Measurements from ENCODE around the gene ADAMTS19.

The ADAMTS19 gene

GRCh38 chr5:129672006-129672405 is 211.9 kb downstream of the ADAMTS19 start:
- no peak for ATAC-seq
- TF ChIP-seq, protein P1, sequence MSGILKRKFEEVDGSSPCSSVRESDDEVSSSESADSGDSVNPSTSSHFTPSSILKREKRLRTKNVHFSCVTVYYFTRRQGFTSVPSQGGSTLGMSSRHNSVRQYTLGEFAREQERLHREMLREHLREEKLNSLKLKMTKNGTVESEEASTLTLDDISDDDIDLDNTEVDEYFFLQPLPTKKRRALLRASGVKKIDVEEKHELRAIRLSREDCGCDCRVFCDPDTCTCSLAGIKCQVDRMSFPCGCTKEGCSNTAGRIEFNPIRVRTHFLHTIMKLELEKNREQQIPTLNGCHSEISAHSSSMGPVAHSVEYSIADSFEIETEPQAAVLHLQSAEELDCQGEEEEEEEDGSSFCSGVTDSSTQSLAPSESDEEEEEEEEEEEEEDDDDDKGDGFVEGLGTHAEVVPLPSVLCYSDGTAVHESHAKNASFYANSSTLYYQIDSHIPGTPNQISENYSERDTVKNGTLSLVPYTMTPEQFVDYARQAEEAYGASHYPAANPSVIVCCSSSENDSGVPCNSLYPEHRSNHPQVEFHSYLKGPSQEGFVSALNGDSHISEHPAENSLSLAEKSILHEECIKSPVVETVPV (CRISPR knock-in tag; IDR thresholded peaks at IDR 0.05), result no peak
- TF ChIP-seq ISL1 (CRISPR knock-in tag; IDR thresholded peaks at IDR 0.05) (no peak), BACH2 (CRISPR knock-in tag; IDR thresholded peaks at IDR 0.05; ENCODE audit: borderline replicate concordance) (no peak), TCF4 (CRISPR knock-in tag; IDR thresholded peaks at IDR 0.05; ENCODE audit: borderline replicate concordance) (no peak), ZNF70 (CRISPR knock-in tag; IDR thresholded peaks at IDR 0.05) (no peak), TOX (CRISPR knock-in tag; IDR thresholded peaks at IDR 0.05; ENCODE audit: borderline replicate concordance) (no peak)

DNA sequence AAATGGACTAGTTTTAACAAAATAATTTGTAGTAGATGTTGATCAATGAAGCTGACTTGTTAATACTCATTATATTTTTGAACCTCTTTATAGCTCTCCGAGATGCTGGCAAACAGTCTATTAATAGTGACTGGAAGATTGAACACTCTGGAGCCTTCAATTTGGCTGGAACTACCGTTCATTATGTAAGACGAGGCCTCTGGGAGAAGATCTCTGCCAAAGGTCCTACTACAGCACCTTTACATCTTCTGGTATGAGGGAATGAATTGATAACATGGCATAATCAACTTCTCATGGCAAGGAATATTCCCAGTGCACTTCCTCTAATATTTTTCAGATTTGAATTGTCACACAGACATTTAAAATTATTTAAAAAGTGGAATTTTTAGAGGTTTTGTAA is 219.6 kb downstream of the ADAMTS19 start:
- no peak for ATAC-seq
- TF ChIP-seq PATZ1 (CRISPR knock-in tag; IDR thresholded peaks at IDR 0.05; ENCODE audit: borderline replicate concordance), result no peak
- TF ChIP-seq ARNTL (CRISPR knock-in tag; IDR thresholded peaks at IDR 0.05; ENCODE audit: borderline replicate concordance, low read depth), result no peak

DNA sequence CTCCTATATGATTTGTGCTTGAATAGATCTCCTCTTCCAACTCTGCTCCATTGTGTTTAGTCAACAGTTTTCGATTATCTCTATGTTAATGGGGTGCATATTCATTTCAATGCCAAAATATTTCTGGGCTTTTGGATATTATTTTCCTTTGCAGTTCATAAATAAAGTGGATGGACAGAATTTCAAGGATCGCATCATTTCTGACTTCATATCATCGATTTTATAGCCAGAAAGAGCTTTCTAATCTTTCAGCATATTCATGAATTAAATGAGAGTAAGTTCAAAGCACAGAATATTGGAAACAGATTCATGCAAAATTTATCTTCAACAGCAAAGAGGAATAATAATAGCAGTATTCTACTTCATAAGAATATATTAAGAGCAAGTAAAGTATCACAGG is 227.8 kb downstream of the ADAMTS19 start:
- no peak for TF ChIP-seq PPARA (CRISPR knock-in tag; IDR thresholded peaks at IDR 0.05; ENCODE audit: borderline replicate concordance)
- TF ChIP-seq OSR1 (CRISPR knock-in tag; IDR thresholded peaks at IDR 0.05), result no peak
- no peak for TF ChIP-seq SNAI2 (CRISPR knock-in tag; IDR thresholded peaks at IDR 0.05)
- TF ChIP-seq ZC3H10 (CRISPR knock-in tag; IDR thresholded peaks at IDR 0.05), result no peak
- TF ChIP-seq ESRRG (CRISPR knock-in tag; IDR thresholded peaks at IDR 0.05), result no peak
- no peak for TF ChIP-seq ZFP30 (CRISPR knock-in tag; IDR thresholded peaks at IDR 0.05)
- TF ChIP-seq, protein P2, sequence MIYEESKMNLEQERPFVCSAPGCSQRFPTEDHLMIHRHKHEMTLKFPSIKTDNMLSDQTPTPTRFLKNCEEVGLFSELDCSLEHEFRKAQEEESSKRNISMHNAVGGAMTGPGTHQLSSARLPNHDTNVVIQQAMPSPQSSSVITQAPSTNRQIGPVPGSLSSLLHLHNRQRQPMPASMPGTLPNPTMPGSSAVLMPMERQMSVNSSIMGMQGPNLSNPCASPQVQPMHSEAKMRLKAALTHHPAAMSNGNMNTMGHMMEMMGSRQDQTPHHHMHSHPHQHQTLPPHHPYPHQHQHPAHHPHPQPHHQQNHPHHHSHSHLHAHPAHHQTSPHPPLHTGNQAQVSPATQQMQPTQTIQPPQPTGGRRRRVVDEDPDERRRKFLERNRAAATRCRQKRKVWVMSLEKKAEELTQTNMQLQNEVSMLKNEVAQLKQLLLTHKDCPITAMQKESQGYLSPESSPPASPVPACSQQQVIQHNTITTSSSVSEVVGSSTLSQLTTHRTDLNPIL (CRISPR knock-in tag; IDR thresholded peaks at IDR 0.05; ENCODE audit: low read depth), result no peak
- TF ChIP-seq ZNF565 (CRISPR knock-in tag; conservative IDR thresholded peaks at IDR 0.05; ENCODE audit: low read depth), result no peak
- TF ChIP-seq CSDC2 (CRISPR knock-in tag; IDR thresholded peaks at IDR 0.05), result no peak
- no peak for ATAC-seq

DNA sequence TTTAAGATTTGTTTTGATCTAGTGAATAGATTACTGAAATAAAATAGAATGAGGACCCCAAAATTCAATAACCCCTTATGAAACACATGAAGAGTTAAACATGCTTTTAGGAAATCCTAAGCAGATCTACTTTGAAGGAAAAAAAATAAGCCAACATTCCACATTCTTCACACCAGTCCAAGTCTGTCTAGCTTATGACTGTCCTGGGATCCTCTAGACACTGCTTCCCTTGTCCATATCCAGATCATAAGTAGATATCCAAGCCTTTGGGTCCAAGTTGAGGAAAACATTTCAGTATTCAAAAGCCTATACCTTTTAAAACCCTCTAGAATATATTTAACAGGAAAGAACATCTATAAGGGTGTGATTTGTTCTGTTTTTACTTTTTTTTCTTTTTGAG is 228.9 kb downstream of the ADAMTS19 start:
- no peak for TF ChIP-seq ZNF565 (CRISPR knock-in tag; conservative IDR thresholded peaks at IDR 0.05; ENCODE audit: low read depth)
- ATAC-seq, result no peak

- TF ChIP-seq TOX (CRISPR knock-in tag; IDR thresholded peaks at IDR 0.05; ENCODE audit: borderline replicate concordance) (no peak), ZNF70 (CRISPR knock-in tag; IDR thresholded peaks at IDR 0.05) (no peak), ESRRG (CRISPR knock-in tag; IDR thresholded peaks at IDR 0.05) (no peak), GLIS3 (CRISPR knock-in tag; IDR thresholded peaks at IDR 0.05) (no peak), TSHZ2 (CRISPR knock-in tag; IDR thresholded peaks at IDR 0.05) (no peak), ZFP30 (CRISPR knock-in tag; IDR thresholded peaks at IDR 0.05) (no peak), ISL1 (CRISPR knock-in tag; IDR thresholded peaks at IDR 0.05) (no peak), ARNTL (CRISPR knock-in tag; IDR thresholded peaks at IDR 0.05; ENCODE audit: borderline replicate concordance, low read depth) (no peak), TCF4 (CRISPR knock-in tag; IDR thresholded peaks at IDR 0.05; ENCODE audit: borderline replicate concordance) (no peak), SNAI2 (CRISPR knock-in tag; IDR thresholded peaks at IDR 0.05) (no peak), ZNF565 (CRISPR knock-in tag; conservative IDR thresholded peaks at IDR 0.05; ENCODE audit: low read depth) (no peak), RARB (CRISPR knock-in tag; IDR thresholded peaks at IDR 0.05) (no peak), BACH2 (CRISPR knock-in tag; IDR thresholded peaks at IDR 0.05; ENCODE audit: borderline replicate concordance) (no peak), ZC3H10 (CRISPR knock-in tag; IDR thresholded peaks at IDR 0.05) (no peak)
- TF ChIP-seq, protein P1 (CRISPR knock-in tag; IDR thresholded peaks at IDR 0.05), result no peak
- TF ChIP-seq, protein P3, sequence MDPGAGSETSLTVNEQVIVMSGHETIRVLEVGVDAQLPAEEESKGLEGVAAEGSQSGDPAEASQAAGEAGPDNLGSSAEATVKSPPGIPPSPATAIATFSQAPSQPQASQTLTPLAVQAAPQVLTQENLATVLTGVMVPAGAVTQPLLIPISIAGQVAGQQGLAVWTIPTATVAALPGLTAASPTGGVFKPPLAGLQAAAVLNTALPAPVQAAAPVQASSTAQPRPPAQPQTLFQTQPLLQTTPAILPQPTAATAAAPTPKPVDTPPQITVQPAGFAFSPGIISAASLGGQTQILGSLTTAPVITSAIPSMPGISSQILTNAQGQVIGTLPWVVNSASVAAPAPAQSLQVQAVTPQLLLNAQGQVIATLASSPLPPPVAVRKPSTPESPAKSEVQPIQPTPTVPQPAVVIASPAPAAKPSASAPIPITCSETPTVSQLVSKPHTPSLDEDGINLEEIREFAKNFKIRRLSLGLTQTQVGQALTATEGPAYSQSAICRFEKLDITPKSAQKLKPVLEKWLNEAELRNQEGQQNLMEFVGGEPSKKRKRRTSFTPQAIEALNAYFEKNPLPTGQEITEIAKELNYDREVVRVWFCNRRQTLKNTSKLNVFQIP (CRISPR knock-in tag; IDR thresholded peaks at IDR 0.05; ENCODE audit: borderline replicate concordance, low read depth), result no peak
- ATAC-seq, result no peak
Observed at GRCh38 chr5:129691220-129691619, 231.1 kb downstream of the ADAMTS19 start.

Data from SK-N-SH treated with all-trans-retinoic acid at 6 μM for 48 hours (cell line).